Iris pigment epithelial cell (primary cell): ENCODE measurements around the gene TM7SF3.

ENCODE experiments used
- DNase-seq: peaks from one replicate; pipeline ENCODE4 v3.0.0-alpha.2; 2011; ENCODE audit warnings: low read depth

TM7SF3 gene

GRCh38 chr12:27014859-27015729, 910 bp upstream of the TM7SF3 start:
- no peak for DNase-seq

DNA sequence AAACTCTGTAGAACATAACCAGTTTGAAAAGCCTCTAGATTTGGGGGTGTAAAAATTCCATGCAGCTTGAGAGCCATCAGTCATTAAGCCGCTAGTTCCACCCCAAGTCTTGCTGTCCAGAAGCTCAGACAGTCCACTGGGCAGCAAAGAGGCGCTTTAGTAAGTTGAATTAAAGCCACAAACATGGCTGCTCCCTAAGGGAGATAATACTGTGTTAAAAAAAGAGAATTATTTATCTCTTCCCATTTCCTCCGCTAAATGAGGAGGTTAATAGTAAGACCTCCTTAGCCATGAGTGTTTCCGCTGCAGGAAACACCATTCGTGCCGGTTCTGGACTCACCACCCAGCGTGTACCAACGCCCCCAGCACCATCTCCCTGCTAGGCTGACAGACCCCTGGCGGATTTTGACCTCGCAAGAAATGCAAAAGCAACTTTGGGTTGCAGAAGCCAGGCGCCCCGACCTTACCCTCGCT, 536 bp downstream of the TM7SF3 start:
- DNase-seq = peak; percentile 61

DNA sequence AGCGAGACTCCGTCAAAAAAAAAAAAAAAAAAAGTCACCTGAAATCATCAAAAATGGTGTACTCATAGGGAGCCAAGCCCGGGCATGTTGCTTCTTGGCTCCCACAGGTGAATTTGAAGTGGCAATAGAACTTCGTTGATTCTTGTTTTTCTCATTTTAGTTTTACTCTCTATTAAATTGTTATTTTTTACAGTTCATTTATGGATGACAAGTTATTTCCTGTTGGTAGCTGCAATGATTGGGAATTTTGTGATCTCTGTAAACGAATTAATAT, 1.3 kb downstream of the TM7SF3 start:
- no peak for DNase-seq

DNA sequence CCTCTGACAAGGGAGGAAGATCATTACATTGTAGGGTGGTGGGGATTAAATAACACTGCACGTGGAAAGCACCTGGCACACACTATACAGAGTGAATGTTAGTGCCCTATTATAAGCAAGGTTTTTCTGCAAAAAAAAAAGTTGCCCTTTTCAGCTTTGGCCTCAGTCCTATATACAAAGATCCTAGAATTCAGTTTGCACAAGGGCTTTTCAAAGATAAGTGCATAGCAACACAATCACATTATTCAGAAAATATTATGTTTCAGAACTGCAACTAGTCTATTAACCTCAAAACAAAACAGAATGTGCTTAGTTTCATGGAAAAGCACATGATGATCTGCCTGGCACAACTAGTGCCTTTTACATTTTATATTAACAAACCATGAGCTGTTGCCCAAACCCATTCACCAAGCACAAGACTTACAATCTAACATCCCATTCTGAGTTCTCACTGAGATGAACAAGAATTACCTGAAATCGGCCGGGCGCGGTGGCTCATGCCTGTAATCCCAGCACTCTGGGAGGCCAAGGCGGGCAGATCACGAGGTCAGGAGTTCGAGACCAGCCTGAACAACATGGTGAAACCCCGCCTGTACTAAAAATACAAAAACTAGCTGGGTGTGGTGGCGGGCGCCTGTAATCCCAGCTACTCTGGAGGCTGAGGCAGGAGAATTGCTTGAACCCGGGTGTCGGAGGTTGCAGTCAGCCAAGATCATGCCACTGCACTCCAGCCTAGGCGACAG, 1.8 kb downstream of the TM7SF3 start:
- no peak for DNase-seq

- no peak for DNase-seq
These were observed 4.3 kb downstream of the TM7SF3 start for GRCh38 chr12:27009881-27010301.

DNA sequence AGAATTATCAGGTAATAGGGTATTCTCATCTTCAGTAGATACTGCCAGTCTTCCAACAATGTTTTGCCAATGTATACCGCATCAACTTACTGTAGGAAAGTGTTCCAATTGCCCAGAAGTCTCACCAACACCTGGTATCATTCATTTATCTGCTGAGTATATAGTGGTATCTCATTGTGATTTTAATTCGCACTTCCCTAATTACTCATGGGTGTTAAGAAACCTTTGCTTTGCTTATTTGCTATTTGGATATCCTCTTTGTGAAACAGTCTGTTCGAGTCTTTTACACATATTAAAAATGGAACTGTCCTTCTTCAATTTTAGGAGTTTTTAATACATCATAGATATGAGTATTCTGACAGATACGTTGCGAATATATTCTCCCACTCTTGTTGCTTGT, 6.1 kb downstream of the TM7SF3 start:
- DNase-seq = no peak

GRCh38 chr12:27006797-27007467, 7.3 kb downstream of the TM7SF3 start:
- DNase-seq = no peak

GRCh38 chr12:27005495-27005894, 8.7 kb downstream of the TM7SF3 start:
- no peak for DNase-seq

DNA sequence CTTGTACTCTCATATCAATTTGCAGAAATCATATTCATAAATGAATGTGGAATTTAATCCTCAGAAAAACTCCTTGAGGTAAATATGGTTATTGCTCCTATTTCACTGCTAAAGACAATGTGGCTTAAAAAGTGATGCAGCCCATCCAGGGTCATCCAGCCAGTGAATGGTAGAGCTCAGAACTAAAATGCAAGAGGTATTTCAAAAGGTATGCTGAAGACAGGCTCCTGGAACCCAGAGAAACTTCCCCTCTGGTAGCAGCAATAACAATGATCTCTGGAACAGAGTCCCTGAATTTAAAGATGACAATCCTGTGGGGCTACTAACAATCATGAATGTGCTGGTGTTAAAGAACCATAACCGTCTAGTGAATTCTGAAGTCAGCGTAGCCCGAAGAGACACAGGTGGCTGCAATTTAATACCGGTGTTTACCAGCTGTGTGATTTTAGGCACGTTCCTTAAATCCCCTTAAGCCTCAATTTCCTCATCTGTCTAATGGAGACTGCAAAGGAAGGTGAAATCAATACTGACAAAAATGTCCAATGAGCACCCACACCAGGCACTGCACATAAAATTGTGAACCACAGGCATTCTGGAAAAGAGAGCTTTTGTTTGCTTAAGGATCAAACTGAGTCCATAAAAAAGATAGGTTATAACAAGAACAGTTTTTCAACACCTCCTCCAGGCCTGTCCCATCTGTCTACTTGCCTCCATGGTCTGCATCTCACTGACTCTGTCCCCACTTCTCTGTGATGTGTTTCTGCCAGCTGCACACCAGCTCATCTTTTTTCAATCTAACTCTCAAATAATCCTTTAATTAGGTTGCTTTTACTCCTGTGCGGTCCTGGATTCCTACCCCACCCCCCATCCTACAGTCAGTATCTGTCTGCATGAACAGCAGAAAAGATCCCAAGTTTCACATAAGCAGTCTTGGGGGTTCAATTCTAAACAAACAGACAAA, 10.5 kb downstream of the TM7SF3 start:
- no peak for DNase-seq

GRCh38 chr12:27002141-27002540, 12.0 kb downstream of the TM7SF3 start:
- no peak for DNase-seq

DNA sequence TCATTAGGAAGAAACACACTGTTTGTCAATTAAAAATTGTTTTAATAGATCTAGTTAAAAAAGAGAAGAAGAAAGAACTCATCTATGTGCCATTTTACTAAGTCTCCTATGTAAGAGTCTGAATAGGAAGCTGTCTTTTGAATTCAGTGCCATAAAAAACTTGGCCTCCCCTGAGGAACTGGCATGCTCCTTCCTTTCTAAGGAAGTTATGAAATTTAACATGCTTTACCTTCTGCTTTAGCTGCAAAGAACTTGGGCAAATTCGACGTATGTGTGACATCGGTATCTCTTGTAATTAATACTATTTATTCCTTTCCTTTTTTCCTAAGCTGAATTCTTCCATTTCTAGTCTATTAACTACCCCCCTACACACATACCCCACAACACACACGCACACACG, 12.5 kb downstream of the TM7SF3 start:
- DNase-seq = no peak

GRCh38 chr12:27000961-27001360, 13.2 kb downstream of the TM7SF3 start:
- no peak for DNase-seq

GRCh38 chr12:26997003-26997402, 17.2 kb downstream of the TM7SF3 start:
- no peak for DNase-seq

DNA sequence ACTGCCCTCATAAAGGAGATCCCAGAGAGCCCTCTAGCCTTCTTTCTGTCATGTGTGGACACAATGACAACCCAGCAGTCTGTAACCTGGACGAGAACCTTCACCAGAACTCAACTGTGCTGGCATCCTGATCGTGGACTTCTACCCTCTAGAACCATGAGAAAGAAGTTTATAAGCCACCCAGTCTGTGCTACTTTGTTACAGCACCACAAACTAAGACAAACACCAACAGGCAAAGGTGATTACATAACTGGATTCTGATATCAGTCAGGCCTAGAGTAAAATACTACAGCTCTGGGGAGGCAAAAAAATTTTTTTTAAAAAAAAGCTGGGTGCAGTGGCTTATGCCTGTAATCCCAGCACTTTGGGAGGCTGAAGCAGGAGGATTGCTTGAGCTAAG, 18.5 kb downstream of the TM7SF3 start:
- no peak for DNase-seq

GRCh38 chr12:26994109-26994508, 20.1 kb downstream of the TM7SF3 start:
- no peak for DNase-seq

DNA sequence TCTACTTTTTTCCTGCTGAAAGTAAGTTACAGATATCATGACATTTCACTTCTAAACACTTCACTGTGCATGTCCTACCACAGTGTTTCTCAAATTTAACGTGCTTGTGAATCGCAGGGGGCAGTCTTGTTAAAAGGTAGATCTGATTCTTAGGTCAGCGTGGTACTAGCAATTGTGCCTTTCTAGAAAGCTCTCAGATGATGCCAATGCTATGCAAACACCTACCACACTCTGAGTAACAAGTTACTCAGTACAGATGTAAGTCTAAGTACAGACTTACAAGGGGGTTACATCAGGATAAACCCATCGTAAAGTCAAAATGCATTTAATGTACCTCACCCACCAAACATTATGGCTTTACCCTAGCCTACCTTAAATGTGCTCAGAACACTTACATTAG, 22.4 kb downstream of the TM7SF3 start:
- no peak for DNase-seq

GRCh38 chr12:26989873-26990272, 24.3 kb downstream of the TM7SF3 start:
- DNase-seq = no peak

DNA sequence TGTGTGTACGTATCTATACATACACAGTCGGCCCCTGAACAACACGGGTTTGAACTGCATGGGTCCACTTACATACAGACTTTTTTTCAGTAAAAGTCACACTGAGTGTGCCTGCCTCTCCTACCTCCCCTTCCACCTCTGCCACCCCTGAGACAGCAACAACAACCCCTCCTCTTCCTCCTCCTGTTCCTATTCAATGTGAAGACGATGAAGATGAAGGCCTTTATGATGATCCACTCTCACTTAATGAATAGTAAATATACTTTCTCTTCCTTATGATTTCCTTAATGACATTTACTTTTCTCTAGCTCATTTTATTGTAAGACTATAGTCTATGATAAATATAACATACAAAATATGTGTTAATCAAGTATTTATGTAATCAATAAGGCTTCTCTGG, 25.5 kb downstream of the TM7SF3 start:
- DNase-seq = no peak

DNA sequence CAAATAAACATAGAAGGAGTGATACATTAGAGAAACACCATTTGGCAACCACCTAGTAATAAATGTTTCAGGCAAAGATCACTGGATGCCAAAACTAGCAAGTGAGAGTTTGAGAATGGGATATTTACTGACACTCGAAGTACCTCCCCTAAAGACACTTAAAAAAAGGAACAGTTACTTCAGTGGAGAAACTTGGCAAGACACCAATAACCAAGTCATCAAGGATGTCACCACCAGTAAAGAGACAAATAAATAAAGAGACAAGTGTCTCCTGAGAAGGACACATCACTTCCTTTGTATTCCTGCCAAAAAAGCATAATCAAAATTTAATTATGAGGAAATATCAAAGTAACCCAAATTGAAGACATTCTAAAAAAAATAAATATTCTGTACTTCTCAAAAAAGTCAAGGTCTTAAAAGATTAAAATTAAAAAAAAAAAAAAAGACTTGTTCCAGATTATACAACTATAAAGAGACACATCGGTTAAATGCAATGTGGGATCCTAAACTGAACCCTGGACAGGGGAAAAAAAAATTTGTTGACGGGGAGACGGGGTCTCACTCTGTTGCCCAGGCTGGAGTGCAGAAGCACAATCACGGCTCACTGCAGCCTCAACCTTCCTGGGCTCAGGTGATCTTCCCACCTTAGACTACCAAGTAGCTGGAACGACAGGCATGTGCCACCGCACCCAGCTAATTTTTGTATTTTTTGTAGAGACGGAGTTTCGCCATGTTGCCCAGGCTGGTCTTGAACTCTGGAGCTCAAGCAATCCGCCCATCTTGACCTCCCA, 26.4 kb downstream of the TM7SF3 start:
- DNase-seq = peak; percentile 17

DNA sequence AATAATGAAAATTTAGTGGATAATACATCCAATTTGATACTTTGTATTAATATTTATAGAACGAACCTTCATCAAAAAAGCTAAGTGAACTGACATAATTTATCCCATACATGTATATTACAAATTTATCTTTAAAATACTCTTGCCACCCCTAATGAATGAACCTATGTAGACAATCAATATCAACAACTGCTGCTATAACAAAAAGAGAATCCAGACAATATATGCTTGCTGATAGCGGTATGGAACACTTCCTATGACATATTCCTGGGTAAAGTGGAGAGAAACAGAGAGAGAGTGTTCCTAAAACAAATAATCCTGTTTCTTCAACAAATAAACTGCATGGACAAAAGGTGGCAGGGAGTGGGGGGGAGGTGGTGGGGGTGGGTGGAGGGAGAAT, 31.3 kb downstream of the TM7SF3 start:
- no peak for DNase-seq

- no peak for DNase-seq
These were observed 34.5 kb downstream of the TM7SF3 start for GRCh38 chr12:26979733-26980132.
